Measurements from ENCODE around the gene EXT2. TPM values are rescaled to one million over a fixed set of nuclear protein-coding genes. Genes with fewer than 3 reads are reported as not detected.

The EXT2 gene
- total RNA-seq, 1 experiment from 2014 or later: 42.8 TPM

DNA sequence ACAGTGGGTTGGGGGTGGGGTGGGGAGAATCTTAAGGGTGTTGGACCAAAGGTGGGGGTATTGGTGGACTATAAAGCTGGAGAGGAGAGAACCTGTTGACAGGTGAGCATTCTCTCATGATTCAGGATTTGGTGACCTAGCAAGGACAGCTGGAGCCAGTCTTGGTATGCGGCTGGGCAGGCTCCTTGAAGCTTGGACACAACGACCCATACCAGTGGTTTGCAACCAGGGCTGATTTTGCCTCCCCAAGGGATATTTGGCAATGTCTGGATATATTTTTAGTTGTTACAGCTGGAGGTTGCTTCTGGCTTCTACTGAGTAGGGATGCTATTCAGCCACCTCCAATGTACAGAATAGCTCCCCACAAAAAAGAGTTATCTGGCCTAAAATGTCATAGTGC, 5.6 kb downstream of the EXT2 start:
- ATAC-seq (no peak), DNase-seq (ENCODE audit: low read depth, low spot score) (no peak)
- TF ChIP-seq TCF7L2 (IDR thresholded peaks at IDR 0.05; ENCODE audit: borderline replicate concordance, extremely low read depth, insufficient read depth, insufficient read length) (no peak), SP1 (IDR thresholded peaks at IDR 0.05; ENCODE audit: low read depth) (no peak), JUND (IDR thresholded peaks at IDR 0.05) (no peak), POLR2A (IDR thresholded peaks at IDR 0.05; ENCODE audit: borderline replicate concordance, extremely low read depth, insufficient read depth, insufficient read length) (no peak), CBX3 (IDR thresholded peaks at IDR 0.05; ENCODE audit: low read depth) (no peak), EGR1 (IDR thresholded peaks at IDR 0.05; ENCODE audit: low read depth) (no peak), ZNF274 (IDR thresholded peaks at IDR 0.05; ENCODE audit: low read depth, low read length) (no peak), CEBPB (IDR thresholded peaks at IDR 0.05; ENCODE audit: low read depth) (no peak), SIN3A (IDR thresholded peaks at IDR 0.05; ENCODE audit: low read depth) (no peak), EZH2 (IDR thresholded peaks at IDR 0.05) (no peak), POLR2AphosphoS5 (IDR thresholded peaks at IDR 0.05; ENCODE audit: low read depth, low read length) (no peak)
- TF ChIP-seq, protein P1, sequence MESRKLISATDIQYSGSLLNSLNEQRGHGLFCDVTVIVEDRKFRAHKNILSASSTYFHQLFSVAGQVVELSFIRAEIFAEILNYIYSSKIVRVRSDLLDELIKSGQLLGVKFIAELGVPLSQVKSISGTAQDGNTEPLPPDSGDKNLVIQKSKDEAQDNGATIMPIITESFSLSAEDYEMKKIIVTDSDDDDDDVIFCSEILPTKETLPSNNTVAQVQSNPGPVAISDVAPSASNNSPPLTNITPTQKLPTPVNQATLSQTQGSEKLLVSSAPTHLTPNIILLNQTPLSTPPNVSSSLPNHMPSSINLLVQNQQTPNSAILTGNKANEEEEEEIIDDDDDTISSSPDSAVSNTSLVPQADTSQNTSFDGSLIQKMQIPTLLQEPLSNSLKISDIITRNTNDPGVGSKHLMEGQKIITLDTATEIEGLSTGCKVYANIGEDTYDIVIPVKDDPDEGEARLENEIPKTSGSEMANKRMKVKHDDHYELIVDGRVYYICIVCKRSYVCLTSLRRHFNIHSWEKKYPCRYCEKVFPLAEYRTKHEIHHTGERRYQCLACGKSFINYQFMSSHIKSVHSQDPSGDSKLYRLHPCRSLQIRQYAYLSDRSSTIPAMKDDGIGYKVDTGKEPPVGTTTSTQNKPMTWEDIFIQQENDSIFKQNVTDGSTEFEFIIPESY (IDR thresholded peaks at IDR 0.05; ENCODE audit: extremely low read depth, insufficient replicate concordance, low read length): no peak
- TF ChIP-seq, protein P2, sequence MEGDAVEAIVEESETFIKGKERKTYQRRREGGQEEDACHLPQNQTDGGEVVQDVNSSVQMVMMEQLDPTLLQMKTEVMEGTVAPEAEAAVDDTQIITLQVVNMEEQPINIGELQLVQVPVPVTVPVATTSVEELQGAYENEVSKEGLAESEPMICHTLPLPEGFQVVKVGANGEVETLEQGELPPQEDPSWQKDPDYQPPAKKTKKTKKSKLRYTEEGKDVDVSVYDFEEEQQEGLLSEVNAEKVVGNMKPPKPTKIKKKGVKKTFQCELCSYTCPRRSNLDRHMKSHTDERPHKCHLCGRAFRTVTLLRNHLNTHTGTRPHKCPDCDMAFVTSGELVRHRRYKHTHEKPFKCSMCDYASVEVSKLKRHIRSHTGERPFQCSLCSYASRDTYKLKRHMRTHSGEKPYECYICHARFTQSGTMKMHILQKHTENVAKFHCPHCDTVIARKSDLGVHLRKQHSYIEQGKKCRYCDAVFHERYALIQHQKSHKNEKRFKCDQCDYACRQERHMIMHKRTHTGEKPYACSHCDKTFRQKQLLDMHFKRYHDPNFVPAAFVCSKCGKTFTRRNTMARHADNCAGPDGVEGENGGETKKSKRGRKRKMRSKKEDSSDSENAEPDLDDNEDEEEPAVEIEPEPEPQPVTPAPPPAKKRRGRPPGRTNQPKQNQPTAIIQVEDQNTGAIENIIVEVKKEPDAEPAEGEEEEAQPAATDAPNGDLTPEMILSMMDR (IDR thresholded peaks at IDR 0.05 in 2 of 3, conservative IDR thresholded peaks at IDR 0.05 in 1 of 3; ENCODE audit: borderline replicate concordance in 1 of 3, insufficient read depth in 1 of 3, low read depth in 2 of 3, low read length in 2 of 3): no peak
- H3K27me3 ChIP-seq (ENCODE audit: insufficient read depth, low read length): no peaks in the 10 kb centered on the region
- peaks cover 0 to 9% of the 10 kb centered on the region in 2 experiments; a peak in 2 of 4 replicates for H3K4me1 ChIP-seq (ENCODE audit: control insufficient read depth in 1 of 2, insufficient read depth in 2 of 2, low read length in 2 of 2)
- no TSS peak for BruUV-seq (replicated peaks)
- no peaks in the 10 kb centered on the region for H3K9me3 ChIP-seq (ENCODE audit: control insufficient read depth in 1 of 2, insufficient read depth in 1 of 2, low read depth in 1 of 2, low read length in 2 of 2)
- peaks cover 42% of the 10 kb centered on the region for H3K79me2 ChIP-seq (ENCODE audit: insufficient read depth, low read length)
- no peaks in the 10 kb centered on the region for H3K9me2 ChIP-seq (ENCODE audit: insufficient read depth)
- H3K4me2 ChIP-seq (ENCODE audit: low read length): no peak overlapping the region
- no peak overlapping the region for H3K4me3 ChIP-seq (replicated peaks in 1 of 2; ENCODE audit: low read depth in 1 of 2, low read length in 2 of 2)
- ChIA-PET RAD21 (ENCODE audit: low non-redundant PET in 1 of 2, low total read pairs in 2 of 2, uncharacterized antibody in 2 of 2, unreplicated experiment in 2 of 2) (no interaction called here), CTCF (no interaction called here), POLR2A (no interaction called here)
- H3K27ac ChIP-seq (ENCODE audit: low read depth, low read length): no peak overlapping the region
- intact Hi-C loops (cut with micrococcal nuclease): no loop called here
- no peaks in the 10 kb centered on the region for H3K36me3 ChIP-seq (ENCODE audit: control insufficient read depth in 1 of 2, insufficient read depth in 2 of 2, low read length in 2 of 2)
- H4K20me1 ChIP-seq (ENCODE audit: insufficient read depth): 0 out of 2 replicates have a peak, but pooled peaks cover 5% of the 10 kb centered on the region
- no peak overlapping the region for H2AFZ ChIP-seq (ENCODE audit: low read depth, low read length, poor library complexity, severe bottlenecking)
- no peak overlapping the region for H3K9ac ChIP-seq (ENCODE audit: low read length)
